ENCODE measurements around the gene ANK3. TPM values are rescaled to one million over a fixed set of nuclear protein-coding genes. Genes with fewer than 3 reads are reported as not detected.

The ANK3 gene
- total and polyA plus RNA-seq, 8 donors, result 3.3 to 28.5 (median 17.3) TPM

DNA sequence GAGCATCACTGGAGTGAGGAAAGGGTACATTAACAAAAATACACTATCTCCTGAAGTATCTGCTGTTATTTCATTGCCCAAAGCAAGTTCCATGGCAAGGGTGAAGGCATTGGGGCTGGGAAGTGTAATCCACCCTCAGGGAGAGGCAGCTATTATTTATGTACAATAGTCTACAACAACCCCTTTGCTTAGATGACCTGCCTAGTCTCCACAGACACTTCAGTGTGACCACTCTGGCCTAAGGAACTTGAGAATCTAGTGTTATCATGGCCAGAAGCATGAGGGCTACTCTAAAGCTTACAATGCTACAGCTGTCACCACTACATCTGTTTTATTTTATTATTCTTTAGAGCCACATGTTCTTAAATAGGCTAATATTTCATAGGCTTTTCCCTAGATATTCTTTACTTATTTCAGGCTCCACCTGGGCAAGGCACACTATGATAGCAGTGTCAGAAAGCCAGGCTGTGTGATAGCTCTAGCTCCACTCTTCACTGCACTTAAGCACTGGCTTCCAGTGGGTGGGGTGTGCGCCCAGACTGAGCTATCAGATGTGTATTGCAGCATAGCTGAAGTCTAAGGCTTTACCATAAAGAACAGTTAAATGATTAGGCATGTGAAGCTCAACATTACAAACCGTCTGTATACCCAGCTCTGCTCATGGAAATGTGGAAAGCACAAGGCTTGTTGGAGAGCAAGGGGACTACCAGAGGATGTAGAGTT, 366.4 kb downstream of the ANK3 start:
- DNase-seq (no peak), FAIRE-seq (no peak), ATAC-seq (no peak)
- TF ChIP-seq, protein P1, sequence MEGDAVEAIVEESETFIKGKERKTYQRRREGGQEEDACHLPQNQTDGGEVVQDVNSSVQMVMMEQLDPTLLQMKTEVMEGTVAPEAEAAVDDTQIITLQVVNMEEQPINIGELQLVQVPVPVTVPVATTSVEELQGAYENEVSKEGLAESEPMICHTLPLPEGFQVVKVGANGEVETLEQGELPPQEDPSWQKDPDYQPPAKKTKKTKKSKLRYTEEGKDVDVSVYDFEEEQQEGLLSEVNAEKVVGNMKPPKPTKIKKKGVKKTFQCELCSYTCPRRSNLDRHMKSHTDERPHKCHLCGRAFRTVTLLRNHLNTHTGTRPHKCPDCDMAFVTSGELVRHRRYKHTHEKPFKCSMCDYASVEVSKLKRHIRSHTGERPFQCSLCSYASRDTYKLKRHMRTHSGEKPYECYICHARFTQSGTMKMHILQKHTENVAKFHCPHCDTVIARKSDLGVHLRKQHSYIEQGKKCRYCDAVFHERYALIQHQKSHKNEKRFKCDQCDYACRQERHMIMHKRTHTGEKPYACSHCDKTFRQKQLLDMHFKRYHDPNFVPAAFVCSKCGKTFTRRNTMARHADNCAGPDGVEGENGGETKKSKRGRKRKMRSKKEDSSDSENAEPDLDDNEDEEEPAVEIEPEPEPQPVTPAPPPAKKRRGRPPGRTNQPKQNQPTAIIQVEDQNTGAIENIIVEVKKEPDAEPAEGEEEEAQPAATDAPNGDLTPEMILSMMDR (IDR thresholded peaks at IDR 0.05), result no peak
- intact Hi-C loops (cut with DNase I), result no loop called here
- Histone ChIP-seq H3K27ac (no peak overlapping the region), H3K4me3 (no peak overlapping the region), H3K9me3 (no peaks in the 10 kb centered on the region), H3K4me1 (no peaks in the 10 kb centered on the region), H3K27me3 (no peaks in the 10 kb centered on the region), H3K36me3 (no peaks in the 10 kb centered on the region)
- 92 to 93% methylated on average over 2 of the region's 2 CpGs for WGBS, 2 donors

DNA sequence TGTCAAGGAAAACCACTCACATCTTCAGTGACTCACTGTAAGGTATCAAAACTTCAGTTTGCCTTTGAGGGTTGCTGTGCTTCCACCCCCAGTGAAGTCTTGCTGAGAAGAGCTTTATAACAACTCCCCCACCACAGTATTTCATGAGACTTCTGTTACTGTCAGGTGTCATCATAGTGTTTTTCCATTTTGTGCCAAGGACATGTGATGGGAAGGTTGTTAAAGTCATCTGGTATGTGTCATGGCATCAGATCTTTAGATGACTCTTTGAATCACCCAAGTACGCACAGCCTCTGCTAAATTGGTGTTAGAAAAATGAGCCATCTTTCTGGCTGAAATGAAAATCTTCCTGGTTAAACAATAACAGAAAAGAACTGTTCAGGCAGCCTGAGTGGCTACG, 368.3 kb downstream of the ANK3 start:
- TF ChIP-seq, protein P1 (IDR thresholded peaks at IDR 0.05), result no peak
- Histone ChIP-seq H3K9me3 (no peaks in the 10 kb centered on the region), H3K36me3 (no peaks in the 10 kb centered on the region), H3K27me3 (no peaks in the 10 kb centered on the region), H3K4me3 (no peak overlapping the region), H3K27ac (no peak overlapping the region), H3K4me1 (no peaks in the 10 kb centered on the region)
- intact Hi-C loops (cut with DNase I), result no loop called here
- no peak for ATAC-seq
- no peak for FAIRE-seq
- no peak for DNase-seq
- 88 to 92% methylated on average over 2 of the region's 2 CpGs for WGBS, 2 donors

DNA sequence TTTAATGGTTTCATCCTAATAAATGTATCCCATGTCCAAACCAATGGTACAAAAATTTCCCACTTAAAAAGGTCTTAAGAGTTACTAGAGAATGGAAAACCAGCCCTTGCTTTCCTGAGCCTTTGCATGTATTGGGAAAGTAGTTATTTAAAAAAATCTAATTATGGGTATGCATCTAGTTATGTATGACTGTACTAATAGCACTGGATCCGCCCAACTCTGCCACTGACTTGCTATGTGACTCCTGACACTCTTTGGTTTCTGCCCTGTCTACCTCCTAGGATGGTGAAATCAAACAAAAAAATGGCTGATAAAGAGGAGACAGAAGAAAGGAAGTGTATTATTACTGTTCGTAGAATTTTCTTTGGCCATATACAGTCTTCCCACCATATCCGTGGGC, 372.9 kb downstream of the ANK3 start:
- DNase-seq (no peak), ATAC-seq (no peak), FAIRE-seq (no peak)
- Histone ChIP-seq H3K27ac (no peak overlapping the region), H3K9me3 (no peaks in the 10 kb centered on the region), H3K36me3 (no peaks in the 10 kb centered on the region), H3K4me1 (no peaks in the 10 kb centered on the region), H3K27me3 (no peaks in the 10 kb centered on the region), H3K4me3 (no peak overlapping the region)
- 93 to 96% methylated on average over 3 of the region's 3 CpGs for WGBS, 2 donors
- intact Hi-C loops (cut with DNase I), result no loop called here
- TF ChIP-seq, protein P1 (IDR thresholded peaks at IDR 0.05), result no peak

DNA sequence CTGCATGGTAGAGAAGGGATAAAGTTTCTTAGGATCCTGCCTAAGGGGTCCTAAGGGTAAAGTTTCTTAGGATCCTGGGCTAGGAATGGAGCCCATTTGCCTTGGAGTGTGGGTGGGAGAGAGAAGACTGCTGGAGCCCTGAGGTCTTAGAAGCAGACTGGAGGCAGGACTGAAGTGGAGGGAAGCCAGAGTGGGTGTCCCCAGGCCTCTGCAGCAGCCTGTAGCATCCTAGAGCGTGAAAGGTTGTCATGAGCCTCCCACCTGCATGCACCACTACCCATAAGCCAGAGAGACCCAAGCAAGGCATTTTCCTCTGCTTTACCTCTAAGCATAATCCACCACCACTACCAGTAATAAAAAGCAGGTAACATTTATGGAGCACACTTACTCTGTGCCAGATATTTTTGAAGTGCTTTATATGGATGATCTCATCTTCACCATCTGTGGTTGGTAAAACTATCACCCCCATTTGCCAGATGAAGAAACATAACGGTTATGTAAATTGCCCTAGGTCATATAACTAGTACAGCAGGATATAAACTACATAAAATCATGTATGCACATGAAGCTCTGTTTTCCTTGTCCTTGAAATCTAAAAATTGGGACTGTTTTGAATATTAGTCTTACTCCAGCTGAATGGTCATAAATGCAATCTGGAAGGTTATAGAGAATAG, 379.8 kb downstream of the ANK3 start:
- no peak for FAIRE-seq
- H3K27me3 ChIP-seq, result no peaks in the 10 kb centered on the region
- TF ChIP-seq, protein P1 (IDR thresholded peaks at IDR 0.05), result no peak
- intact Hi-C loops (cut with DNase I), result no loop called here
- H3K27ac ChIP-seq, result no peak overlapping the region
- no peak for DNase-seq
- H3K36me3 ChIP-seq, result no peaks in the 10 kb centered on the region
- no peak for ATAC-seq
- 84 to 88% methylated on average over 2 of the region's 2 CpGs for WGBS, 2 donors
- no peak overlapping the region for H3K4me3 ChIP-seq
- no peaks in the 10 kb centered on the region for H3K9me3 ChIP-seq
- H3K4me1 ChIP-seq, result no peaks in the 10 kb centered on the region

DNA sequence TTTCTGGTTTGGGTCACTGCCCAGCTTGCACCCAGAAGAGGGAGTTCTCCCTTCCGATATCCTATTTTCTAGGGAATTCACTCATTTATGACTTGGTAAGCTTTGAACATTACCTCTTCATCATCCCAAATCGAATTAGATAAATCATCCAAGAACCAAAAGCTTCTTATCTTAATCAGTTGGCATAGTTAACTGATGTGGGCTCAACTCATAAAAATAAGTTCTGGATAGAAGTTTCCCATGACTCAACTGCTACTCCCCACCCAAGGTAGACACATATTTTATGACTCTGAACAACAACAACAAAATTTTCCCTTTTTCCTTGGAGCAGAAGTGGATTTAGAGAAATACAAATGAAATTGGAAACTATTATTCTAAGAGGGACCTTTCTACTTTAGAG, 380.4 kb downstream of the ANK3 start:
- no peak for FAIRE-seq
- Histone ChIP-seq H3K27me3 (no peaks in the 10 kb centered on the region), H3K4me3 (no peak overlapping the region), H3K27ac (no peak overlapping the region), H3K36me3 (no peaks in the 10 kb centered on the region), H3K9me3 (no peaks in the 10 kb centered on the region), H3K4me1 (no peaks in the 10 kb centered on the region)
- TF ChIP-seq, protein P1 (IDR thresholded peaks at IDR 0.05), result no peak
- intact Hi-C loops (cut with DNase I), result no loop called here
- no peak for DNase-seq
- no peak for ATAC-seq
- 61 to 67% methylated on average over 2 of the region's 2 CpGs for WGBS, 2 donors

Measured in pancreas (tissue), 10 donors.